GM18867 (cell line): ENCODE measurements around the gene CALD1.

ENCODE experiments used
- ATAC-seq: cut with Tn5 transposase; IDR thresholded peaks from one replicate; pipeline ENCODE4 v1.9.1; 2021; ENCODE audit warnings: mild to moderate bottlenecking, moderate library complexity; ENCODE audit not compliant: unreplicated experiment

CALD1 gene

GRCh38 chr7:134854816-134855215 lies 75.4 kb downstream of the CALD1 start:
- no peak for ATAC-seq

GRCh38 chr7:134855442-134855841 lies 76.0 kb downstream of the CALD1 start:
- ATAC-seq = no peak

- no peak for ATAC-seq
Observed at GRCh38 chr7:134856091-134856490, 76.7 kb downstream of the CALD1 start.

- no peak for ATAC-seq
Observed at GRCh38 chr7:134856691-134857090, 77.3 kb downstream of the CALD1 start.

- ATAC-seq = no peak
Observed at GRCh38 chr7:134857958-134858357, 78.5 kb downstream of the CALD1 start.

- ATAC-seq = no peak
Observed at GRCh38 chr7:134859783-134860182, 80.3 kb downstream of the CALD1 start.

- ATAC-seq = peak; percentile 86
Observed at GRCh38 chr7:134865001-134865845, 85.8 kb downstream of the CALD1 start.

GRCh38 chr7:134866617-134867016 lies 87.2 kb downstream of the CALD1 start:
- ATAC-seq = no peak

- no peak for ATAC-seq
Observed at GRCh38 chr7:134870156-134870555, 90.7 kb downstream of the CALD1 start.

GRCh38 chr7:134870781-134871180 lies 91.3 kb downstream of the CALD1 start:
- ATAC-seq = no peak

- no peak for ATAC-seq
Observed at GRCh38 chr7:134873253-134873652, 93.8 kb downstream of the CALD1 start.

- ATAC-seq = no peak
Observed at GRCh38 chr7:134874407-134874806, 95.0 kb downstream of the CALD1 start.

- ATAC-seq = no peak
Observed at GRCh38 chr7:134875867-134876266, 96.4 kb downstream of the CALD1 start.

GRCh38 chr7:134878746-134879357 lies 99.4 kb downstream of the CALD1 start:
- ATAC-seq = no peak

- ATAC-seq = no peak
Observed at GRCh38 chr7:134879815-134880475, 100.5 kb downstream of the CALD1 start.

GRCh38 chr7:134882481-134882880 lies 103.0 kb downstream of the CALD1 start:
- ATAC-seq = no peak

GRCh38 chr7:134885967-134886352 lies 106.5 kb downstream of the CALD1 start:
- no peak for ATAC-seq

GRCh38 chr7:134886353-134887057 lies 107.1 kb downstream of the CALD1 start:
- ATAC-seq = no peak

- no peak for ATAC-seq
Observed at GRCh38 chr7:134887523-134887922, 108.1 kb downstream of the CALD1 start.

GRCh38 chr7:134888141-134888740 lies 108.8 kb downstream of the CALD1 start:
- no peak for ATAC-seq
